Kidney (tissue), 22 donors: ENCODE measurements around the gene MDFI. TPM values are rescaled to one million over a fixed set of nuclear protein-coding genes. Genes with fewer than 3 reads are reported as not detected.

ENCODE experiments used
- DNase-seq, 5 donors: peaks; one replicate each; pipeline ENCODE4 v3.0.0-alpha.2; 2013 to 2020
- FAIRE-seq: peaks from 2 replicates; lab custom pipeline; 2012; peaks lifted over from hg19 to GRCh38; lab: Jason Lieb, UNC
- H3K27ac ChIP-seq, 2 donors: one replicate each; pipeline ENCODE4 v1.7.0; 2013; ENCODE audit warnings: low read depth in 2 of 2, low read length in 2 of 2, inconsistent platforms in 1 of 2
- H3K27me3 ChIP-seq: one replicate; pipeline ENCODE4 v1.7.1; 2013; ENCODE audit warnings: low read length, inconsistent platforms; ENCODE audit not compliant: control insufficient read depth, insufficient read depth
- H3K36me3 ChIP-seq, 3 donors: one replicate each; pipeline versions ENCODE4 v1.7.0 to v1.7.1; 2013; ENCODE audit warnings: low read length in 3 of 3, control low read depth in 1 of 3, inconsistent platforms in 1 of 3; ENCODE audit not compliant: insufficient read depth in 3 of 3, control insufficient read depth in 2 of 3
- H3K4me1 ChIP-seq, 3 donors: one replicate each; pipeline versions ENCODE4 v1.7.0 to v1.7.1; 2013; ENCODE audit warnings: low read length in 3 of 3, inconsistent platforms in 1 of 3, low read depth in 1 of 3; ENCODE audit not compliant: control insufficient read depth in 2 of 3, insufficient read depth in 2 of 3
- H3K4me3 ChIP-seq, 3 donors: one replicate each; pipeline versions ENCODE4 v1.7.0 to v1.8.1; 2013; ENCODE audit warnings: low read length in 3 of 3, control low read depth in 1 of 3, inconsistent platforms in 1 of 3
- H3K9ac ChIP-seq, 3 donors: one replicate each; pipeline versions ENCODE4 v1.7.0 to v1.7.1; 2013; ENCODE audit warnings: low read length in 3 of 3, control low read depth in 1 of 3, inconsistent platforms in 1 of 3
- H3K9me3 ChIP-seq, 3 donors: one replicate each; pipeline versions ENCODE4 v1.7.0 to v1.7.1; 2013; ENCODE audit warnings: low read length in 3 of 3, control low read depth in 1 of 3, inconsistent platforms in 1 of 3; ENCODE audit not compliant: control insufficient read depth in 2 of 3, insufficient read depth in 1 of 3
- CTCF ChIP-seq: IDR thresholded peaks from 3 replicates; pipeline ENCODE4 v1.5.1; 2012; ENCODE audit warnings: mild to moderate bottlenecking, moderate library complexity, borderline replicate concordance; ENCODE audit not compliant: insufficient read depth; ENCODE audit errors: extremely low read depth
- intact Hi-C: fragments of 100-400 bp; cut with DNase I; formaldehyde crosslinking; loops from one replicate; pipeline ENCODE4 v1.11.1; 2022
- long read RNA-seq, 10 donors: library from polyadenylated mRNA in 1 of 10; unstranded in 1 of 10; transcript quantifications; one replicate each; pipeline ENCODE4 v2.0.0 and lab custom pipeline, GENCODE V29; 2021 to 2026
- polyA plus RNA-seq: library from polyadenylated mRNA; stranded (reverse); fragments of 350-450 nt; fragmentation: Illumina TruSeq; extraction: RNeasy Lipid Tissue Mini Kit (QIAGEN cat#74804); gene quantifications from one replicate; pipeline ENCODE4 v1.2.3, GENCODE V29; 2014; ENCODE audit warnings: low read depth, low replicate concordance; ENCODE audit not compliant: insufficient read depth
- total RNA-seq: library from RNA; stranded (reverse); fragmentation: NEBNext Ultra II Directional; extraction: Animal tissue kit (Norgen Biotek cat#: 25700); gene quantifications from one replicate; pipeline ENCODE4 v1.2.1, GENCODE V29; 2021
- donor health status: control.
- donor health status: control.
- donor health status: control.
- donor health status: control.
- donor health status: control.
- donor health status: DM: yes; HTN: yes; CAD: no.
- donor health status: Normal renal cell carcinoma (clear cell type).

Gene MDFI
- total RNA-seq (16.9 TPM), polyA plus RNA-seq (2.3 TPM)
- long read RNA-seq, donor 1, transcript MDFI-201 (5 exons, 1,629 nt), result major isoform, 7 of 10 reads
- long read RNA-seq, donor 1, partial matches to known transcripts, result 0 of 10 reads
- long read RNA-seq, donor 1, other reads (novel, unspliced or antisense), result 0 of 10 reads
- long read RNA-seq, donor 2, transcript MDFI-201 (5 exons, 1,629 nt), result major isoform, 14 of 23 reads
- long read RNA-seq, donor 2, partial matches to known transcripts, result 0 of 23 reads
- long read RNA-seq, donor 2, other reads (novel, unspliced or antisense), result 7 of 23 reads
- long read RNA-seq, donor 3, transcript MDFI-201 (5 exons, 1,629 nt), result major isoform, 7 of 10 reads
- long read RNA-seq, donor 3, partial matches to known transcripts, result 0 of 10 reads
- long read RNA-seq, donor 3, other reads (novel, unspliced or antisense), result 0 of 10 reads
- long read RNA-seq, donor 4, transcript MDFI-201 (5 exons, 1,629 nt), result major isoform, 19 of 32 reads
- long read RNA-seq, donor 4, partial matches to known transcripts, result 0 of 32 reads
- long read RNA-seq, donor 4, other reads (novel, unspliced or antisense), result 7 of 32 reads
- long read RNA-seq, donor 5, partial matches to known transcripts, result 0 of 1 reads
- long read RNA-seq, donor 5, other reads (novel, unspliced or antisense), result 0 of 1 reads
- long read RNA-seq, donor 6, transcript MDFI-204 (6 exons, 1,183 nt), result minor isoform, 5 of 70 reads
- long read RNA-seq, donor 6, transcript MDFI-201 (5 exons, 1,629 nt), result major isoform, 21 of 70 reads
- long read RNA-seq, donor 6, partial matches to known transcripts, result 34 of 70 reads
- long read RNA-seq, donor 6, other reads (novel, unspliced or antisense), result 7 of 70 reads
- long read RNA-seq, donor 7, partial matches to known transcripts, result 1 of 4 reads
- long read RNA-seq, donor 7, other reads (novel, unspliced or antisense), result 1 of 4 reads
- long read RNA-seq, donor 8, transcript MDFI-201 (5 exons, 1,629 nt), result major isoform, 12 of 31 reads
- long read RNA-seq, donor 8, partial matches to known transcripts, result 12 of 31 reads
- long read RNA-seq, donor 8, other reads (novel, unspliced or antisense), result 0 of 31 reads
- long read RNA-seq, donor 9, transcript MDFI-201 (5 exons, 1,629 nt), result major isoform, 8 of 13 reads
- long read RNA-seq, donor 9, partial matches to known transcripts, result 0 of 13 reads
- long read RNA-seq, donor 9, other reads (novel, unspliced or antisense), result 0 of 13 reads
- long read RNA-seq, donor 10, transcript MDFI-201 (5 exons, 1,629 nt), result major isoform, 5 of 13 reads
- long read RNA-seq, donor 10, partial matches to known transcripts, result 6 of 13 reads
- long read RNA-seq, donor 10, other reads (novel, unspliced or antisense), result 0 of 13 reads

GRCh38 chr6:41638002-41638934 is at the start of gene MDFI:
Gene MDFI, plus strand, starts transcription at chr6:41638468. Its CDS starts 282 bp downstream, at chr6:41638750.
- no peak for TF ChIP-seq CTCF
- Histone ChIP-seq H3K27ac (peak within 1 kb of the TSS; percentile 28 to 51), H3K4me3 (peak within 1 kb of the TSS; percentile 25 to 64 (median 32)), H3K9ac (peak within 1 kb of the TSS in 2 of 3 donors; percentile 19 to 29), H3K27me3 (no peaks in the 10 kb centered on the region), H3K4me1 (peaks cover 3 to 13% (median 4%) of the 10 kb centered on the region in 3 donors), H3K36me3 (no peaks in the 10 kb centered on the region), H3K9me3 (no peaks in the 10 kb centered on the region)
- peak; percentile 81 to 94 (median 82) for DNase-seq
- intact Hi-C loops, result no loop called here
- no peak for FAIRE-seq

- Histone ChIP-seq H3K27me3 (no peaks in the 10 kb centered on the region), H3K36me3 (peaks cover 4 to 12% (median 11%) of the 10 kb centered on the region in 3 donors), H3K4me1 (peaks cover 0 to 6% (median 6%) of the 10 kb centered on the region in 3 donors), H3K4me3 (no peak overlapping the region), H3K27ac (no peak overlapping the region), H3K9ac (no peak overlapping the region), H3K9me3 (no peaks in the 10 kb centered on the region)
- no peak for TF ChIP-seq CTCF
- intact Hi-C loops, result no loop called here
- DNase-seq (peak in 1 of 5 donors; percentile 64), FAIRE-seq (no peak)
Measured at GRCh38 chr6:41589223-41589622, 49.0 kb upstream of the MDFI start.
